HG03571 (cell line): ENCODE results near the gene ATP1B2.
"Not testable (repeated sequence)": the region's sequence is repeated elsewhere in the genome, so short reads cannot be mapped to it uniquely, and the experiment has no call there.

Experiments used
- ATAC-seq: cut with Tn5 transposase; IDR thresholded peaks from one replicate; pipeline ENCODE4 v1.9.1; 2021; ENCODE audit not compliant: unreplicated experiment

Gene ATP1B2

GRCh38 chr17:7634384-7634783 lies 16.3 kb upstream of the ATP1B2 start:
- ATAC-seq = no peak

- ATAC-seq = no peak
Observed at GRCh38 chr17:7636163-7636562, 14.6 kb upstream of the ATP1B2 start.

- no peak for ATAC-seq
Observed at GRCh38 chr17:7640783-7641182, 9.9 kb upstream of the ATP1B2 start.

GRCh38 chr17:7641635-7642034 lies 9.1 kb upstream of the ATP1B2 start:
- ATAC-seq = not testable (repeated sequence)

GRCh38 chr17:7644775-7645174 lies 6.0 kb upstream of the ATP1B2 start:
- no peak for ATAC-seq

GRCh38 chr17:7646457-7646856 lies 4.3 kb upstream of the ATP1B2 start:
- ATAC-seq = no peak

GRCh38 chr17:7647018-7647417 lies 3.7 kb upstream of the ATP1B2 start:
- ATAC-seq = no peak

- no peak for ATAC-seq
Observed at GRCh38 chr17:7651097-7651664, 455 bp downstream of the ATP1B2 start.

GRCh38 chr17:7651665-7652387 lies 1.1 kb downstream of the ATP1B2 start:
- no peak for ATAC-seq

GRCh38 chr17:7652388-7653356 lies 1.9 kb downstream of the ATP1B2 start:
- ATAC-seq = no peak

GRCh38 chr17:7654832-7655540 lies 4.3 kb downstream of the ATP1B2 start:
- ATAC-seq = no peak

GRCh38 chr17:7655541-7655840 lies 4.8 kb downstream of the ATP1B2 start:
- ATAC-seq = no peak

- ATAC-seq = no peak
Observed at GRCh38 chr17:7656958-7657609, 6.4 kb downstream of the ATP1B2 start.

- no peak for ATAC-seq
Observed at GRCh38 chr17:7667656-7668406, 17.1 kb downstream of the ATP1B2 start.

- ATAC-seq = no peak
Observed at GRCh38 chr17:7668482-7668881, 17.8 kb downstream of the ATP1B2 start.

GRCh38 chr17:7673239-7673638 lies 22.5 kb downstream of the ATP1B2 start:
- ATAC-seq = no peak

- no peak for ATAC-seq
Observed at GRCh38 chr17:7674934-7675333, 24.2 kb downstream of the ATP1B2 start.

GRCh38 chr17:7676533-7676932 lies 25.8 kb downstream of the ATP1B2 start:
- ATAC-seq = no peak

- no peak for ATAC-seq
Observed at GRCh38 chr17:7677388-7678067, 26.8 kb downstream of the ATP1B2 start.
